GM18519 (cell line): ENCODE data around the gene SCUBE1.

Experiments used
- ATAC-seq: cut with Tn5 transposase; IDR thresholded peaks from one replicate; pipeline ENCODE4 v1.9.1; 2021; ENCODE audit warnings: mild to moderate bottlenecking, moderate library complexity; ENCODE audit not compliant: unreplicated experiment, low FRiP score

The SCUBE1 gene

DNA sequence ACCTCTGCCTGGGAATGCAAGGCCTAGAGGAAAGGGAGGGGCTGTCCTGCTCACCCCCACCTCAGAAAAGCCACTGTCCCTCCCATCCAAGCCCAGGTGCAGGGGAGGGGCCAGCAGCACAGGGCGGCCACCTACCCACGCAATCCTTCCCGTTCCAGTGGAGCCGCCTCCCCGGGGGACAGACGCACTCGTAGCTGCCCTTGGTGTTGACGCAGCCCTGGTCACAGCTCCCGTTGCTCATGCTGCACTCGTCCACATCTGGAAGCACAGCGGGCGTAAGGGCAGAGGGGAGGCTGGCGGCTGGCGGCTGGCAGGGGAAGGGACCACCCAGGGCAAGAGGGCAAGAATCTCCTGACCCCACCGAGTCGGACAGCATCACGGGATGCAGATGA, 115.9 kb downstream of the SCUBE1 start:
- ATAC-seq, result no peak

DNA sequence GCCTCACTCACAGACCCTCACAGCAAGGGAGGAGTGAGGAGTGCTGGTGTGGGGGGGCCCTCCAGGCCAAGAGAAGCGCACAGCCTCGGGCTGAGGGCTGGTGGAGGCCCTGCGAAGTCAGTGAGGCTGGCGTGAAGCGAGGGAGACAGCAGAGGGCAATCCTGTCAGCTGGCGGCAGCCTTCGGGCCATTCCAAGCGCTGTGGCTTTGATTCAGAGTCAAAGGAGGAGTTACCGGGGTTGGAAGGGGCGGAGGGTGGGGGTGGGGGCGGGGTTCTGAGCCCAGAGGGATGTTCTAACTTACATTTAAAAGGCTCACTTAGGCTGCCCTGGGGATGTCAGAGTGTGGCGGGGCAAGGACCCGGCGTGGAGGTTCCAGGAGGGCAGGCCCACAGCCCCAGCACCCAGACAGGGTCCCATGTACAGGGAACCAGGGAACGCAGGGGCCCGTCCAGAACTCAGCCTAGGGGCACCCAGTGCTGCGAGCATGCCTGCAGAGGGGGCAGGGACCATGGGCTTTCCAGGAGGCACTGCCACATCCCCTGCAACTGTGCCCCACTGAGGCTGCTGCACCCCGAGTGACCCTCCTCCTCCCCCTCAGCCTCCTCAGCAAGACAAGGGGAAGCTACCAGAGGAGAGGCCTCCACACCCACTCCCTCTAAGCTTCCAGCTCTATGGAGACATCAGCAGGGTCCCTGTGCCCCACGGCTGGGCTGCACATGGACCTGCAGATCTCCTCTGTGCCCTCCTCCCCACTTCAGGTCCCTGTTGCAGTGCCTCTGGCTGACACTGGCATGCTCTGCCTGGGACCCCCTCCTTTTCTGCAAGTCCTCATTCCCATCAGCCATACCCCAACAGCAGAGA, 116.6 kb downstream of the SCUBE1 start:
- no peak for ATAC-seq

DNA sequence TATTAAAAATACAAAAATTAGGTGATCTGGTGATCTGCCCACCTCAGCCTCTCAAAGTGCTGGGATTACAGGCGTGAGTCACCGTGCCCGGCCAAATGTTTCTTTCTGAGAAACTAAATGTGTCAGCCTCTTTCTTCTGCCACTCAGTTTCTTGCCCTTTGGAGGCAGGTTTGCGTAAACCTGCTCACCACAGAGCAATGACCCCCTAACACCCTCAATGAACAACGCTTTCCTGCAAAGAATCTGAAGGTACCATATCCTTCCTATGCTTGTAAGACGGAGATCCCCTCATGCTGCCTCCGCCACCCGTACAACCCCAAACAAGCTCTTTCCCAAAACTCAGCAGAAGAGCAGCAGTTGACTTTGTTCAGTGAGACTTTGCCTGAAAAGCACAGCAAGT, 117.6 kb downstream of the SCUBE1 start:
- ATAC-seq, result no peak

DNA sequence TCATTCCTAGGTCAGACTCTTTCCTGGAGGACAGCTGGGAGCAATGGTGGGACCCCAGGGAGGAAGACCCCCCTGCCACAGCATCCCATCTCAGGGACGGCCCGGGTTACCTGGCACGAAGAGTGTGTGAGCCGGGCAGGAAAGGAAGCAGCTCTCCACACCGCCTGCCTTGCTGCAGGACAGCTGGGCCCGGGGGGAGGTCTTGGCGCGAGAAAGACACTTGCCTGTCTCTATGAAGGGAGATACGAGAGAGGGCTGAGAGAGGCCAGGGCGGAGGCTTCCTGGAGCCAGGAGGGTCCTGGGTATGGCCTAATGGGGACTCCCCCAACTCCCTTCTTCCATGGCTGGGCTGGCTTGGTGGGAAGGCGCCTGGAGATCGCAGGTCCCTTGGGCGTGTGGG, 120.2 kb downstream of the SCUBE1 start:
- no peak for ATAC-seq

DNA sequence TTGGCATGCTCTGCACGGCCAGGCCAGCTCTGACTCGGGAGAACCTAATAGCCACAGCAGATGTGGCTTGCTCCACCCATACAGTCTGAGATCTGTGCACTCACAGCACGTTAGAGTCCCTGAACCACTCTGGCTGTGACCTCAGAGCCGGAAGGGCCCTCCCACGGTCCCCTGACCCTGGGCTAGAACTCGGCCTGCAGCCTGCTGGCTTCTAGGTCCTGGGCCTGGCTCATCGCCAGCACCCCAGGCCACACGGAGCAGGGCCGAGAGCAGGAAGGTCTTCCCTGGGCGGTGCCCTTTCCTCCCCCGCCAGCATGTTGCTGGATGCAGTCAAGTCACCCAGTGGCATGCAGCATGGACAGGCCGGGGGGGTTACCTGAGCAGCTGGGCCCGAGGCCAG, 120.9 kb downstream of the SCUBE1 start:
- ATAC-seq, result no peak

DNA sequence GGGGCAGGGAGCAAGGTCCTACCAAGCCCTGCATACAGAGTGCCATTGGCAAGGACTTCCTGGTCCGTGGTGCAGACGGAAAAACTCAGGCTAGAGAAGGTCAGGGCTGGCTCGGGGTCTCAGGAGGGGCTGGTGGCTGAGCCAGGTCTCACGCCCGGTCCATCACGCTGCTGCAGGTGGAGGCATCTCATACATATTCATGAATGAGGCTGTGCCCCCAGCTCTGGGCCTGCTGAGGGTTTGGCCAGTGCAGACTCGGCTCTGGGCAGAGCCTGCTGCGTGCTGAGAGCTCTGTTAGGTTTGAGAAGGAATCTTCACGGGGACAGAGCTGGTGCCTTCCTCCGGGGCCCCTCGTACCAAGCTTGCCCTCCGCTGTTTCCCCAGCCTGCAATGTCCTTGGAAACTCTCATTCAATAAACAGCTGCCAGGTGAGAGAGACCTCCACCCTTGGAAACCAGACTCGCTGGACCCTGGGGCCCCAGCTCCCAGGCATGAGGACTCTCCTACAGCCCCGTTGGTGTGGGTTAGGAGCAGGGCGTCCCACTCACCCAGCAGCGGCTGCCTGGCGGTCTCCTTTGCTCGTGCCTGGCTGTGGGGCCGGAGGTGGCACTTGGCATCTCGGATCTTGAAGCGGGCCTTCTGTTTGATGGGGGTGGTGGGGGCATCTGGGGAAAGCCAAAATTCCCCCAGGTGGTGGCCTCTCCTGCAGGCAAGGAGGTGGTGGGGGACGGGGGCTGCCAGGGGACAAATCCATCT, 122.4 kb downstream of the SCUBE1 start:
- ATAC-seq, result no peak

DNA sequence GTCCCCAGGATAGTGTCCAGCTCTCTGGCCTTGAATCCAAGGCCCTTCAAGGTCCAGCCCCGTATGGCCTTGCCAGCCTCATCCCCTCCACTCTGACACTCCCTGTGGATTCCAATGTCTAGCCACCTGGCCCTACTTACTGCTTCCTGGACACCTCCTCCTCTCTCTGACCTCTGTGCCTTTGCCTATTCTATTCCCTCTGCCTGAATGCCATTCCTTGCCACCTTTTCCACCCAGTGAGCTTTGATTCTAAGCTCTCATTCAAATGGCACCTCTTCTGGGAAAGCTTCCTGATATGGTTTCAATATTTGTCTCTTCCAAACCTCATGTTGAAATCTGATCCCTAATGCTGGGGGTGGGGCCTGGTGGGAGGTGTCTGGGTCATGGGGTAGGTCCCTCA, 124.4 kb downstream of the SCUBE1 start:
- ATAC-seq, result no peak

DNA sequence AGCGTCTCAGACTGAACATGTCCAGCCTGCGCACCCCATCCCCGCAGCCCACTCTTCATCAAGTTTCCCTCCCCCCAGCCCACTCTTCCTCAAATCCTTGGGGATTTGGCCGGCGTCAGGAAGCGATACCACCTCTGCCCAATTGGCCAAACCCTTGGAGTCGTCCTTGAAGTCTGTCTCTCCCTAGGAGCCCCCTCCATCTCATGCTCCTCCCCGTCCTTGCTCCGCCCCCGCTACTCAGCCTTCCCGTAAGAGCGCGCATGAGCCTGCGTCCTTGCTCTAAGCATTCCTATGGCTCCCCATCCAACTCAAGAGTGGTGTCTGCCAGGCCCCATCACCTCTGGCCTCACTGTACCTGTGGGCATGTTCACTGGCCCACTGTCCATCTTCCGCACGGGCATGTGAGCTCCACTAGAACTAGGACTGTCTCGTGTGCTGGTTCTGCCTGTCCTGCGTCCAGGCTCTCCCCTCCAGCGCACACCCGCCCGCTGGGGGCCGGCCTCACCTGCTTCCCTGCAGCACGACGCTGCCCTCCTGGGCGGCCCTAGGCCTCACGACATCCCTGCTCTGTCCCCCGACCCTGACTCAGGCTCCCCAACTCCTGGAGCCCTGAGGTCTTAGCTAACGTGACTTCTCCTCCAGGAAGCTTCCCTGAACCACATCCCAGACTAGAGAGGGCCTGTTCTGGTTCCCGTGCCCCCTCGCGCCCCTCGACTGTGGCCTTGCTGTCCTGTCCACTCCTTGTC, 125.7 kb downstream of the SCUBE1 start:
- ATAC-seq, result no peak

DNA sequence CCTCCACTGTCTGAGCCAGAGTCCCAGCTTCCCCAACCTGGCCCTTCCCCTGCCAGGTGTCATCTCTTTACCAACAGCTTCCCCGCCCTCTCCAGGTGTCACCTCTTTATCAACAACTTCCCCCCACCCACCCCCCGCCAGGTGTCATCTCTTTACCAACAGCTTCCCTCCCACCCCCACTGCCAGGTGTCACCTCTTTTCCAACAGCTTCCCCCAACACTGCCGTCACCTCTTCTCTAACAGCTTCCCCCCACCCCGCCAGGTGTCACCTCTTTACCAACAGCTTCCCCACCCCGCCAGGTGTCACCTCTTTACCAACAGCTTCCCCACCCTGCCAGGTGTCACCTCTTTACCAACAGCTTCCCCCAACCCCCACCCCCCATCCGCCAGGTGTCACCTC, 126.4 kb downstream of the SCUBE1 start:
- no peak for ATAC-seq

DNA sequence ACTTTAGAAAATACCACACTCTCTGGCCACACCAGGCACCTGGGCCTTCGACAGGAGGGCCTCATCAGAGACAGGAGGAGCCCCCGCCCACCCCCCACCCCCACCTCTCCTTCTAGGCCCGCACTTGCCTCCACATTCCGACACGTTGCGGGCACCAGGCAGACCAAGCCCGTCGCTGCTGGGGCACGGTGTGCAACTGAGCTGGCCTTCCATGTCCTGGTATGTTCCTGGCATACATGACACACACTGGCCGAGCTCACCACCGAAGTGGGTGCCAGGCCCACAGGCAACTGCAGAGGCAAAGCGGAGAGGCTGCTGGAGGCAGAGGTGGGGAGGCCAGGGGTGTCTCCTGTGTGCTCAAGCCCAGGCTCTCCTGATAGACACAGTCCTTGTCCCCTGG, 129.2 kb downstream of the SCUBE1 start:
- ATAC-seq, result no peak

DNA sequence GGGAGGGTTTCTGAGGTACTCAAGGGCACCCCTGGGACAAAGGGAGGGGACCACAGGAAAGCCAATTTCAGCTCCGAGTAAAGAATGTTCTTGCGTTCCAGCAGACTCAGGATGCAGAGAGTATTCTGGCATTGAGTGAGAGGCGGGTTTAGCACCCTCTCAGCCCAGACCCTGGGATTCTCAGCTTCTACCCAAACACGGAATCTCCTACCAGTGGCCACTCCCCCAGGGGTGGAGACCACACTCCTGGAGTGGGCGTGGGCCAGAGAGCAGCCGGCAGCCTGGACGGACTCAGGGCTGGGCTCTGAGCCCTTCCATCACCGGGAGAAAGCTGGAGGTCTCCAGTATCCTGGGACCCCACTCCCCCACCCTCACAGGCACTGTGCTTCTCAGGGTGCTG, 130.1 kb downstream of the SCUBE1 start:
- ATAC-seq, result no peak

DNA sequence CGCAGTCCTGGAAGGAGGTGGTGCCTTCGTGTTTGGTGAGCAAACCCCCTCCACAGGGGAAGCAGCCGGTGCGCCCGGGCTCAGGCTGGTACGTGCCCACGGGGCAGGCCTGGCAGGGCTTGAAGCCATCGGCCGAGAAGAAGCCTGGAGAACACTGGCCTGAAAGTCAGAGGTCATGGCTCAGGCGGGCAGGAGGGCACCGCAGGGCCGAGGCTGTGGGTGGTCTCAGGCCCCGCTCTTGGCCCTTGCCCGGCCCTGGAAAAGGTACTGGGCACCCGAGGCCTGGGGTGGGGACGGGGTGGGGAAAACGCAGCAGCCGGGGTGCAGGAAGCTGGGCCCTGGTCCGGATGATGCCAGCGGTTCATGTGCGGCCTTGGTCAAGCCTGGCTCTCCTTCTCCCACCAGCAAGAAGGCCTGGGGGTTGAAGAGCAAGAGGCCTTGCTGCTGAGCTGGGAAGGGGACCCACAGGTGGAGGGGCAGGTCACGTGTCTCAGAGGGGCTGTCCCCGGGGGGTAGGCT, 130.7 kb downstream of the SCUBE1 start:
- ATAC-seq, result no peak

DNA sequence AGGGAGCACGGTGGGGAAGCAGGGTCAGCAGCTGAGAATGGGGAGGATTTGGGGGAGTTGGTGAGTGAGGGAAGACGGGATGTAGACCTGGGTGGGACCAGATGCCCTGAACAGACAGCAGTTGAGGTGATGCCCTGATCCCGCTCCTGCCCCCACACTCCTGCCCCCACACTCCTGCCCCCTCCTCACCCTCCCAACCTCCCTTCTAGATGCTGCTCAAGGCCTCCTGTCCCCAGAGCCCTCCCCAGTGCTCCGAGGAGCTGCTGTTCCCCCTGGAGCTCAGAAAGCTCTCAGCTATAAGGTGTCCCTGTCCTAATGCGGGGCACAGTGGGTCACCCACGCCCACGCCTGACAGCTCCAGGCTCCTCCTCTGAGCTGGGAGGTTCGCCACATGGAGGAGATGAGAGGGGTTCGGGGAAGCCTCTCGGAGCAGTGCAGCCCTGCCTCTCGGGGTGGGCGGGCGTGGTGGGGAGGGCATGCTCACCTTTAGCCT, 131.2 kb downstream of the SCUBE1 start:
- ATAC-seq, result no peak

DNA sequence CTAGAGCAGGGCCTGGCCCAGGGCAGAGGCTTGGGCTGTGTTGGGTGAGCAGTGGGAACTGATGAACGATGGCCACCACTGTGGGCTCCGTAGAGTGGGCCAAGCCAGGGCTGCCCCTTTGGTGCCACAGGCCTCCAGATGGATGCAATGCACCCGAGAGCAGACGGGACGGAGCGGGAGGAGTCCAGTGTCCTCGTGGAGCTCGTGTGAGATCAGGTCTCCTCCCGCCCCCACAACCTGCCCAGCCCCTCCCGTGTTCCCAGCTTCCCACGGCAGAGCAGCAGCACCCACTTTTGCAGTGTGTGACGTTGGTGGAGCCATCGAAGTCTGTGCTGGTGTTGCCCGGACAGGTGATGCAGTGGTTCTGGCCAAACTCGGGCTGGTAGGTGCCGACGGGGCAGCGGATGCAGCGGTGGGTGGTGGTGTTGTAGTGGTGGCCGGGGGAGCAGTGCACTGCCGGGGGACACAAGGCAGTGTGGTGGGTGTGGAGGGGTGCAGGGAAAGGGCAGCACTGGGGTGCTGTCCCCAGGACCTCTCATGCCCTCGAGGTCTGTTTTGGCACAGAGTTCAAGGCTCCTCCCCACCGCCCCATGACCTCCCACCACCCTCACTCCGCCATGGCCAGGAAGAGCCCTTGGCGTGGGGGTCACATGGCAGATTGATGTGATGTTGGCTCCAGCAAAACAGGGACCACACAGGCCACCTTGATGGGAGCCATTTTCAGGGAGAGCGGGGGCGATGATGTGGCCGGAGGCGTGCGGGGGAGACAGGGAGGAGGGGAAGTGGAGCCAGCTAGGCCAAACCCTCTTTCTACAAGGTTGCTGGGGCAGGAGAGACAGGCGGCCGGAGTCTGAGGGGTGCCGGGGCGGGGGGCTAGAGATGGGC, 132.3 kb downstream of the SCUBE1 start:
- ATAC-seq, result no peak

DNA sequence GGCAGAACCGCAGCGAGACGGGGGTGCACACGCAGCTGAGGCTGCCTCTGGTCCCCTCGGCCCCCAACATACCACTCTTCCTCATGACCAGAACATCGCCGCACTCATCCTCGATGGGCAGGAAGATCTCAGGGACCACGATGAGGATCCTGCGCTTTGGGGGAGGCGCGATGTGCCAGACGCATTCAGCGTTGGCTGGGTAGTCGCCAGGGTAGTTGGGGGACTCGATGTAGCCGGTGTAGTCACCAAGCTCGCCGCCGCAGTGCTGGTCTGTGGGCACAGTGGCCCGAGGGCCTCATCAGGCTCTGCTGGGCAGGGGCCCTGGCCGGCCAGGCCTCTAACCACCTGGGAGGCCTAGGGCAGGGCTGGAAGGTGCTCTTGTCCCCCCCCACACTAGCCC, 133.2 kb downstream of the SCUBE1 start:
- ATAC-seq, result no peak

DNA sequence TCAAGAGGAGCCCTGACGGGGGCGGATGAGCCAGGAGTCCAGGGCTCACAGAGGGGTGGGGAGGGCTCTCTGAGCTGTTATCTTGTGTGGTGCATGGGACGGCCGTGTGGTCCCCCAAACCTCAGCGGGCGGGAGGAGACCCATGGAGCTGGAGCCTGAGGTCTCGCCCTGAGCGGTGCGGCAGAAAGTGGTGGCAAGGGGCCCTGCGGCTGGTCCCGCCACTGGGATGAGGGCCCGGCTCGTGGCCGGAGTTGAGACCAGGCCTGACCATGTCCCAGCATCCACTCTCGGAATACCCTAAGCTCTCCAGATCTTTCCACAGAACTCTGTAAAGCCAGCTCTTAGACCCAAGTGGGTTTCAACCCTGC, 133.7 kb downstream of the SCUBE1 start:
- no peak for ATAC-seq

DNA sequence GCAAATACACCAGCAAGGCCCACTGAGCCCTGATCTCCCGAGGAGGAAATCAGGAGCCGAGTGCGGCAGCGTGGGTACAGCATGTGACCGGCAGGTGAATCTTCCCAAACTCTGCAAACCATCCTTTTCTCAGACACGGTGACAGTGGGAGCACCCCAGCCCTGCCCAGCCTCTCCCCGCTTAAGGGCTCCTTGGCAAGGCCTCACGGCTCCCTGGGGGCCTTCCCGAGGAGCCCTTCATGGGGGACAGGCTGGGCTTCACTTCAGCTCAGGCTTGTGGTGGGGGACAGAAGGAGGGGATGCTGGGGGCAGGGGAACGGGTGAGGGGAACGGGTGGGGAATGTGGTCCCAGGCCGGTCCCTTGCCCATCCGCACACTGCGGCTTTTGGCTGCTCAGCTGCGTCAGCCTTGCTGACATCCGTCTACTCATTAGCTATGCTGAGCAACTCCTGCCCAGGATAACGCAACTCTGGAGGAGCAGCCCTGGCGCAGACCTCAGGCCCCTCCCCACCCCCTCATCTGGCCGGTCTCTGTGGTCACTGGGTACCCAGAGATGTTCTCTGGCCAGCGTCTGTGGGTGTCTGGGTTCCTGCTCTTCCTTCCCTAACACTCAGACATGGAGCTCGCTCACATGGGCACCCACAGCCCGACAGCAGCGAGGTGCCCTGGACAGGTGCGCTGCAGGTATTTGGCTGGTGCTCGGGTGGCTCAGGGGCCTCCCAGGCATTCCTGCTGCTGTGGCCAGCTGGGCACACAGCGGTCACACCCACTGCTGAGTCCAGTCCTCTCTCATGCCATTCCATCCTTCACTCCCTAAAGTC, 134.3 kb downstream of the SCUBE1 start:
- no peak for ATAC-seq

DNA sequence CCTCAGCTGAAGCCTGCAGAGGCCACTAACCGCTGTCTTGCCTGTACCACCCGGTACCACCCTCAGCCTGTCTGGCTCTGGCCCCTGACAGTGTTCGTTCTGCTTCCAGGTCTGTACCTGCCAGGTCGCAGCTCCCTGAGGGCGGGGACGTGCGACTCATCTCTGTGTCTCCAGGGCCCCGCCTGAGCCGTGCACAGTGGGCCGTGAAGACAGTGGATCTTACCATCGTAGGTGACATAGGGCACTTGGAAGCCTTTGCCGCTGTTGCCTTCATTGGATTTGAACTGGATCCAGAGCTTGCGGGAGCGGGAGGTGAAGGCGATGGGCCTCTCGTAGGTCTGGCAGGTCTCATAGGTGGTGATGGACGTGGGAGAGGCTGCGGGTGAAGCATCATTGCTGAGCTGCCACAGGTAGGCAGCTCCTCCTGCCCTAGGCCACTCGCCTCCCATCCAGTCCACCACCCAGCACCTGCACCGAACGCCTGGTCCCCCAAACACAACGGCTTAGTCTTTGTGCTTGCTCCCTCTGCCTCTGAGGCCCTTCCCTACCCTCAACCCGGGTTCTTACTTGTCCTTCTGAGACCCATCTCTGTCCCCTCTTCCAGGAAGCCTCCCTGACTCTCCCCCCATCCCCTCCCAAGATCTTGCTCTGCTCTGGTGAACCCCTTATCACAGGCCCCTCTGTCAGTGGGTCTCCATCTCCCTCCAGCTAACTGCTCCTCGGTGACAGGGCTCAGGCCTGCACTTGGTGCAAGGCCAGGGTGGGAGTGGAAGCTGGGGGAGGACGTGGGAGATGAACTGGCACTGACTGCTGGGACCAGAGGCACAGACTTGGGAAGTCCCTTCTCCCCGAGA, 135.1 kb downstream of the SCUBE1 start:
- no peak for ATAC-seq
